Measurements from ENCODE around the gene PI16.

The PI16 gene

GRCh38 chr6:36907781-36908180 is 46.8 kb upstream of the PI16 start:
- Histone ChIP-seq H3K27me3 (ENCODE audit: insufficient read depth, poor library complexity, severe bottlenecking) (no peaks in the 10 kb centered on the region), H3K27ac (replicated peaks) (no peak overlapping the region), H3K4me3 (replicated peaks; ENCODE audit: insufficient read depth, low read length) (no peak overlapping the region)
- no peak for DNase-seq (ENCODE audit: low read depth in 1 of 2, low spot score in 1 of 2)
- TF ChIP-seq POLR2AphosphoS5 (IDR thresholded peaks at IDR 0.05; ENCODE audit: low read depth) (no peak), GABPA (IDR thresholded peaks at IDR 0.05; ENCODE audit: low read depth) (no peak), REST (IDR thresholded peaks at IDR 0.05; ENCODE audit: insufficient replicate concordance, low read depth) (no peak), SPI1 (IDR thresholded peaks at IDR 0.05; ENCODE audit: borderline replicate concordance, low read depth) (no peak), CTCF (IDR thresholded peaks at IDR 0.05; ENCODE audit: insufficient read depth, low read length) (no peak)

GRCh38 chr6:36908747-36909146 is 45.8 kb upstream of the PI16 start:
- Histone ChIP-seq H3K27ac (replicated peaks) (no peak overlapping the region), H3K4me3 (replicated peaks; ENCODE audit: insufficient read depth, low read length) (no peak overlapping the region), H3K27me3 (ENCODE audit: insufficient read depth, poor library complexity, severe bottlenecking) (no peaks in the 10 kb centered on the region)
- no peak for DNase-seq (ENCODE audit: low read depth in 1 of 2, low spot score in 1 of 2)
- TF ChIP-seq SPI1 (IDR thresholded peaks at IDR 0.05; ENCODE audit: borderline replicate concordance, low read depth) (no peak), REST (IDR thresholded peaks at IDR 0.05; ENCODE audit: insufficient replicate concordance, low read depth) (no peak), GABPA (IDR thresholded peaks at IDR 0.05; ENCODE audit: low read depth) (no peak), POLR2AphosphoS5 (IDR thresholded peaks at IDR 0.05; ENCODE audit: low read depth) (no peak), CTCF (IDR thresholded peaks at IDR 0.05; ENCODE audit: insufficient read depth, low read length) (no peak)

GRCh38 chr6:36912030-36912454 is 42.5 kb upstream of the PI16 start:
- Histone ChIP-seq H3K27me3 (ENCODE audit: insufficient read depth, poor library complexity, severe bottlenecking) (no peaks in the 10 kb centered on the region), H3K27ac (replicated peaks) (peak overlapping the region; percentile 11; the same call in 1 of the 2 replicates), H3K4me3 (replicated peaks; ENCODE audit: insufficient read depth, low read length) (no peak overlapping the region)
- peak in 1 of 2 experiments; percentile 83 for DNase-seq (ENCODE audit: low read depth in 1 of 2, low spot score in 1 of 2)
- peak; percentile 97 for TF ChIP-seq SPI1 (IDR thresholded peaks at IDR 0.05; ENCODE audit: borderline replicate concordance, low read depth)
- TF ChIP-seq POLR2AphosphoS5 (IDR thresholded peaks at IDR 0.05; ENCODE audit: low read depth) = peak; percentile 86
- no peak for TF ChIP-seq GABPA (IDR thresholded peaks at IDR 0.05; ENCODE audit: low read depth)

- H3K27ac ChIP-seq (replicated peaks) = peak overlapping the region; percentile 11; the same call in 1 of the 2 replicates
- no peak for DNase-seq (ENCODE audit: low read depth in 1 of 2, low spot score in 1 of 2)
- H3K27me3 ChIP-seq (ENCODE audit: insufficient read depth, poor library complexity, severe bottlenecking) = no peaks in the 10 kb centered on the region
- H3K4me3 ChIP-seq (replicated peaks; ENCODE audit: insufficient read depth, low read length) = no peak overlapping the region
- TF ChIP-seq POLR2AphosphoS5 (IDR thresholded peaks at IDR 0.05; ENCODE audit: low read depth) (no peak), REST (IDR thresholded peaks at IDR 0.05; ENCODE audit: insufficient replicate concordance, low read depth) (no peak), GABPA (IDR thresholded peaks at IDR 0.05; ENCODE audit: low read depth) (no peak), CTCF (IDR thresholded peaks at IDR 0.05; ENCODE audit: insufficient read depth, low read length) (no peak), SPI1 (IDR thresholded peaks at IDR 0.05; ENCODE audit: borderline replicate concordance, low read depth) (no peak)
Measured at GRCh38 chr6:36912586-36912985, 42.0 kb upstream of the PI16 start.
